ENCODE measurements around the gene SPATA17. TPM values are rescaled to one million over a fixed set of nuclear protein-coding genes. Genes with fewer than 3 reads are reported as not detected.

The SPATA17 gene
- total RNA-seq, 1 donor from 2014 or later: 0.53 TPM

DNA sequence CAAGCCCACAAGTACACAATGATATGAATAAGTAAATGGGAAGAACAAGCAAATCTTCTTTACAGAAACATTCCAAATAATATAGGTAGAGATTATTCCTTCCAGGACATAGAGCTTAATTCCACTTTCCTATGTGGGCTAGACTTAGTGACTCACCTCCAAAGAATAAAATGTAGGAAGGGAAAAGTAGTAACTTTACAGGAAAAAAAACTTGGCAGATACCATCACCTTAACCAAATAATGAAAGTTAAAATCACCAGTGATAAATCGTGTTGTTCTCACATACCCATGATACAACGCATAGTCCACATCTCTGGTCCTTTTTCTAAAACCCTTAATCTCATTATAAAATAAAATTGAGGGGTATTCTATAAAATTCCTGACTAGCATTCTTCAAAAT lies 260.8 kb downstream of the SPATA17 start:
- Histone ChIP-seq H3K4me3 (ENCODE audit: low read depth, low read length) (no peak overlapping the region), H3K36me3 (ENCODE audit: control insufficient read depth, insufficient read depth, low read length) (no peaks in the 10 kb centered on the region), H3K27me3 (ENCODE audit: control insufficient read depth, insufficient read depth, low read length) (no peaks in the 10 kb centered on the region)
- TF ChIP-seq, protein P1, sequence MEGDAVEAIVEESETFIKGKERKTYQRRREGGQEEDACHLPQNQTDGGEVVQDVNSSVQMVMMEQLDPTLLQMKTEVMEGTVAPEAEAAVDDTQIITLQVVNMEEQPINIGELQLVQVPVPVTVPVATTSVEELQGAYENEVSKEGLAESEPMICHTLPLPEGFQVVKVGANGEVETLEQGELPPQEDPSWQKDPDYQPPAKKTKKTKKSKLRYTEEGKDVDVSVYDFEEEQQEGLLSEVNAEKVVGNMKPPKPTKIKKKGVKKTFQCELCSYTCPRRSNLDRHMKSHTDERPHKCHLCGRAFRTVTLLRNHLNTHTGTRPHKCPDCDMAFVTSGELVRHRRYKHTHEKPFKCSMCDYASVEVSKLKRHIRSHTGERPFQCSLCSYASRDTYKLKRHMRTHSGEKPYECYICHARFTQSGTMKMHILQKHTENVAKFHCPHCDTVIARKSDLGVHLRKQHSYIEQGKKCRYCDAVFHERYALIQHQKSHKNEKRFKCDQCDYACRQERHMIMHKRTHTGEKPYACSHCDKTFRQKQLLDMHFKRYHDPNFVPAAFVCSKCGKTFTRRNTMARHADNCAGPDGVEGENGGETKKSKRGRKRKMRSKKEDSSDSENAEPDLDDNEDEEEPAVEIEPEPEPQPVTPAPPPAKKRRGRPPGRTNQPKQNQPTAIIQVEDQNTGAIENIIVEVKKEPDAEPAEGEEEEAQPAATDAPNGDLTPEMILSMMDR (IDR thresholded peaks at IDR 0.05; ENCODE audit: insufficient read depth, low read length, severe bottlenecking): no peak
- FAIRE-seq (no peak), DNase-seq (ENCODE audit: low read depth) (no peak)

DNA sequence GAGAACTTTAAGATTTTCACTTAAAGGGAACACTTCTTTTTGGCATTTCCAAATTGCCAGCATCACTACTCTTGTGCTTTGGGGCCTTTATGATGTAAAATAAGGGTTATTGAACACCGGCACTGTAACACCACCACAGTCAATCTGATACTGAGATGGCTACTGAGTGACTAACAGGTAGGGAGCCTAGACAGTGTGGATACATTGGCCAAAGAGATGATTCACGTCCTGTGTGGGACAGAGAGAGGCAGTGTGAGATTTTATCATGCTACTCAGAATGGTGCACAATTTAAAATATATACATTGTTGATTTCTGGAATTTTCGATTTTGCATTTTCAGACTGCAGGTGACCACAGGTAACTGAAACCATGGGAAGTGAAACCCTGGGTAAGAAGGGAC lies 261.6 kb downstream of the SPATA17 start:
- DNase-seq (ENCODE audit: low read depth) (peak; percentile 5), FAIRE-seq (no peak)
- H3K36me3 ChIP-seq (ENCODE audit: control insufficient read depth, insufficient read depth, low read length): no peaks in the 10 kb centered on the region
- TF ChIP-seq, protein P1 (IDR thresholded peaks at IDR 0.05; ENCODE audit: insufficient read depth, low read length, severe bottlenecking): no peak
- H3K27me3 ChIP-seq (ENCODE audit: control insufficient read depth, insufficient read depth, low read length): no peaks in the 10 kb centered on the region
- no peak overlapping the region for H3K4me3 ChIP-seq (ENCODE audit: low read depth, low read length)

DNA sequence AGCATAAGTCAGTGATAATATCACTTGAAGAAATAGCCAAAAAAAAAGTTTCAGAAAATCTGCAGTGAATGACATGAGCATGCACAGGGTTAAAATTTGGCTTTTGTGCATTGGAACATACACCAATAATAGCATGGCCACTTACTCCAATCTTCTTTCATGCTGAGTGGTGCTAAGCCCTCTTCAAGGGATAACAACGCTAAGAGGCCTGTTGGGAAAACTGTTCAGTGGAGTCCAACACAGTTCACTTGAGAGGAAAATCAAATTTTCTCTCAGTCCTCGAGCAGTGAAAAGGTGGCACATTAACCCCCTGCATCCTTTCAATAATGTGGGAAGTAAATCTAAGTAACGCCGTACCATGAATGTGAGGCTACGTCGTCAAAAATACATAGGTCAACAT lies 264.7 kb downstream of the SPATA17 start:
- TF ChIP-seq, protein P1 (IDR thresholded peaks at IDR 0.05; ENCODE audit: insufficient read depth, low read length, severe bottlenecking): no peak
- H3K4me3 ChIP-seq (ENCODE audit: low read depth, low read length): no peak overlapping the region
- no peak for DNase-seq (ENCODE audit: low read depth)
- no peaks in the 10 kb centered on the region for H3K36me3 ChIP-seq (ENCODE audit: control insufficient read depth, insufficient read depth, low read length)
- no peaks in the 10 kb centered on the region for H3K27me3 ChIP-seq (ENCODE audit: control insufficient read depth, insufficient read depth, low read length)
- FAIRE-seq: no peak

DNA sequence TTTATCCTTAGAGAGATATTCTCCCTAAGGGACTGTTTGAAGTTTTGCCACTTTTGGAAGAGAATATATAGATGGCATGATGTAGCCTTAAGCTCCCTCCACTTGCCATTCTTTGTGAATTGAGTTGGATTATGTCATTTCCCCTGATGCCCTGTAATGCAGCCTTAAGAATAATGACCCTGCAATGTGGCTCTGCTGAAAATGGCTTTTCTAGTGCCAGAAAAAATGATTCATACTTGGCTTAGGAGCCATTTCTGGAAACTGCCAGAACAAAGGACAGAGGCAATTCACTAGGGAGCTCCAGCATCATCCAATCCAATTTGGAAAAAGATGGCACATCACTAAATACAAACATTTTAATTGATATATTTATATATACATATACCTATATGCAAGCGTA lies 265.3 kb downstream of the SPATA17 start:
- FAIRE-seq (no peak), DNase-seq (ENCODE audit: low read depth) (no peak)
- Histone ChIP-seq H3K27me3 (ENCODE audit: control insufficient read depth, insufficient read depth, low read length) (no peaks in the 10 kb centered on the region), H3K36me3 (ENCODE audit: control insufficient read depth, insufficient read depth, low read length) (no peaks in the 10 kb centered on the region), H3K4me3 (ENCODE audit: low read depth, low read length) (no peak overlapping the region)
- TF ChIP-seq, protein P1 (IDR thresholded peaks at IDR 0.05; ENCODE audit: insufficient read depth, low read length, severe bottlenecking): no peak

DNA sequence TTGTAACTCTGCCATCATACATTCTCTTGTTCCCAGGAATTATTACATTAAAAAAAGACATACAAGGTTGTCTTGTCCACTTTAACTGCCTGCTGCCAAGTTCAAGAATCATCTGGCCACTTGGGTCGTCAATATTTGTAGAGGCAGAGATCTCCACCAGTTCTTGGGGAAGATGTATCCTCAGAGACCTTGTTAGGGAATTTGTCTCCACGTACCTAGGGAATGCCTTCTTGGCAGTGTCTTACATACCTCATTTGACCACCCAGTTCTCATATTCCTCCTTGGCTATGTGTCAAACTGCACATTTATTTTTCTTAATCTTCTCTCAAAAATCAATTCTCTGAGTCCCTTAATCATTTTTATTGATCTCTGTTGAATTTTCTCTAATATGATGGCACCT lies 266.0 kb downstream of the SPATA17 start:
- Histone ChIP-seq H3K4me3 (ENCODE audit: low read depth, low read length) (no peak overlapping the region), H3K27me3 (ENCODE audit: control insufficient read depth, insufficient read depth, low read length) (no peaks in the 10 kb centered on the region), H3K36me3 (ENCODE audit: control insufficient read depth, insufficient read depth, low read length) (no peaks in the 10 kb centered on the region)
- DNase-seq (ENCODE audit: low read depth): no peak
- TF ChIP-seq, protein P1 (IDR thresholded peaks at IDR 0.05; ENCODE audit: insufficient read depth, low read length, severe bottlenecking): no peak
- no peak for FAIRE-seq

DNA sequence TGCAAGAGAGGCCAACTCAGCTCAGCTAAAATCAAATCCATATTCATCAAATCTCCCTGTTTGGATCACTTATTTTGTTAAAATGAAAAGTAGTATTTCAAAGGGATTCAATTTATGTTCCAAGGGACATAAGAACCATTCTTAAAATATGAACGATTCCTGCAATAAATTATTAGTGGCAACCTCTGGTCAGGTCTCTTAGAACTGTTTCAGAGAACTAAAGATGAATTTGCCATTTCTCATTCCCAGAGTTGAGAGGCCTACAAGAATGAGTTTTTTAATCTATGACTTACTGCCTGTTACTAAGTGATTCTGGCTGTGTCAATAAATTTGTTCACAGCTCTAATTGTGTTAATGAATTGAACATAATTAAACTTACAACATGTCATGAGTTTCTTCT lies 268.5 kb downstream of the SPATA17 start:
- no peak overlapping the region for H3K4me3 ChIP-seq (ENCODE audit: low read depth, low read length)
- TF ChIP-seq, protein P1 (IDR thresholded peaks at IDR 0.05; ENCODE audit: insufficient read depth, low read length, severe bottlenecking): no peak
- no peaks in the 10 kb centered on the region for H3K36me3 ChIP-seq (ENCODE audit: control insufficient read depth, insufficient read depth, low read length)
- H3K27me3 ChIP-seq (ENCODE audit: control insufficient read depth, insufficient read depth, low read length): no peaks in the 10 kb centered on the region
- FAIRE-seq (no peak), DNase-seq (ENCODE audit: low read depth) (no peak)
